Keratinocyte (primary cell): ENCODE data around the gene PPM1H. TPM values are rescaled to one million over a fixed set of nuclear protein-coding genes. Genes with fewer than 3 reads are reported as not detected.

Experiments
- DNase-seq: peaks from one replicate; pipeline ENCODE4 v3.0.0-alpha.2; 2011; ENCODE audit warnings: low read depth, missing footprints, low spot score
- FAIRE-seq: peaks from 2 replicates; lab custom pipeline; 2011; peaks lifted over from hg19 to GRCh38; lab: Jason Lieb, UNC
- H2AFZ ChIP-seq: 2 replicates; pipeline ENCODE4 v1.6.0; 2012; ENCODE audit warnings: low read length, control low read depth, inconsistent platforms; ENCODE audit not compliant: control insufficient read depth
- H3K27ac ChIP-seq: 2 replicates; pipeline ENCODE4 v1.5.1; 2011; ENCODE audit warnings: low read length; ENCODE audit not compliant: control insufficient read depth, insufficient read depth
- H3K27me3 ChIP-seq: 3 replicates; pipeline ENCODE4 v1.6.0; 2011; ENCODE audit warnings: low read length; ENCODE audit not compliant: control insufficient read depth, insufficient read depth; ENCODE audit errors: extremely low read depth
- H3K36me3 ChIP-seq, 2 experiments: 2 replicates in 1 of 2; 3 replicates in 1 of 2; pipeline ENCODE4 v1.5.1; 2011; ENCODE audit warnings: low read length in 2 of 2, mild to moderate bottlenecking in 1 of 2; ENCODE audit not compliant: control insufficient read depth in 2 of 2, insufficient read depth in 2 of 2; ENCODE audit errors: extremely low read depth in 1 of 2
- H3K4me1 ChIP-seq: 3 replicates; pipeline ENCODE4 v1.5.1; 2011; ENCODE audit warnings: low read length; ENCODE audit not compliant: control insufficient read depth, insufficient read depth; ENCODE audit errors: extremely low read depth
- H3K4me2 ChIP-seq: 3 replicates; pipeline ENCODE4 v1.6.0; 2011; ENCODE audit warnings: low read depth, low read length; ENCODE audit not compliant: control insufficient read depth, insufficient read depth; ENCODE audit errors: extremely low read depth
- H3K4me3 ChIP-seq, 3 experiments: fragments of 200-600 bp in 1 of 3; sonication (generic) in 1 of 3; 2 replicates in 2 of 3; 3 replicates in 1 of 3; pipeline ENCODE4 v1.5.1; 2011 to 2016; ENCODE audit warnings: low read length in 3 of 3, mild to moderate bottlenecking in 3 of 3, control low read depth in 2 of 3, inconsistent platforms in 1 of 3, low read depth in 1 of 3, mixed read lengths in 1 of 3, mixed run types in 1 of 3, moderate library complexity in 1 of 3; ENCODE audit not compliant: control insufficient read depth in 2 of 3, insufficient read depth in 2 of 3; ENCODE audit errors: extremely low read depth in 1 of 3
- H3K79me2 ChIP-seq: 2 replicates; pipeline ENCODE4 v1.6.0; 2012; ENCODE audit warnings: low read length; ENCODE audit not compliant: control insufficient read depth, insufficient read depth
- H3K9ac ChIP-seq: 3 replicates; pipeline ENCODE4 v1.6.0; 2011; ENCODE audit warnings: low read length; ENCODE audit not compliant: control insufficient read depth, insufficient read depth; ENCODE audit errors: extremely low read depth
- H3K9me1 ChIP-seq: 3 replicates; pipeline ENCODE4 v1.6.0; 2011; ENCODE audit warnings: low read length; ENCODE audit not compliant: control insufficient read depth, insufficient read depth; ENCODE audit errors: extremely low read depth
- H3K9me3 ChIP-seq: 2 replicates; pipeline ENCODE4 v1.5.1; 2012; ENCODE audit warnings: low read depth, low read length; ENCODE audit not compliant: control insufficient read depth
- H4K20me1 ChIP-seq: 3 replicates; pipeline ENCODE4 v1.6.0; 2011; ENCODE audit warnings: low read length; ENCODE audit not compliant: control insufficient read depth, insufficient read depth; ENCODE audit errors: extremely low read depth
- CTCF ChIP-seq, 3 experiments: IDR thresholded peaks in 1 of 3; conservative IDR thresholded peaks in 1 of 3; optimal IDR thresholded peaks in 1 of 3; 2 replicates in 2 of 3; 3 replicates in 1 of 3; pipeline versions ENCODE3 to v1.5.1; 2011; ENCODE audit warnings: low read length in 3 of 3, mild to moderate bottlenecking in 3 of 3, moderate library complexity in 2 of 3, control low read depth in 1 of 3, inconsistent platforms in 1 of 3; ENCODE audit not compliant: insufficient read depth in 2 of 3; ENCODE audit errors: extremely low read depth in 1 of 3
- EZH2 ChIP-seq: IDR thresholded peaks from one replicate; pipeline ENCODE4 v1.6.1; 2012; ENCODE audit warnings: inconsistent platforms, mild to moderate bottlenecking, low read length, moderate library complexity
- dilution Hi-C: fragments of 300-500 bp; cut with MboI; formaldehyde crosslinking; loops from one replicate; pipeline ENCODE4 v1.7.0; 2020; ENCODE audit warnings: low sequenced_read_pairs; ENCODE audit not compliant: extremely low pct_ligation_motif_present
- polyA plus RNA-seq, 5 experiments: library from polyadenylated mRNA; depleted of rRNA in 3 of 5; stranded (reverse) in 3 of 5; stranded (forward) in 1 of 5; unstranded in 1 of 5; fragments of >200 nt; gene quantifications; 1 replicate in 1 of 5; 2 replicates in 3 of 5; 3 replicates in 1 of 5; pipeline versions ENCODE4 v1.2.1 to v1.2.3, GENCODE V29; 2011 to 2012; ENCODE audit warnings: missing spikeins in 2 of 5, low read depth in 1 of 5, low replicate concordance in 1 of 5

Gene PPM1H
- polyA plus RNA-seq, 1 donor (not counting 4 experiments of a cell fraction or from before 2014, with no cell fraction given), result 0.09 TPM

GRCh38 chr12:62977418-62977817 lies 42.5 kb upstream of the PPM1H start:
- H3K27me3 ChIP-seq, result no peaks in the 10 kb centered on the region
- H3K9me3 ChIP-seq, result no peaks in the 10 kb centered on the region
- TF ChIP-seq CTCF (optimal IDR thresholded peaks at IDR 0.05 in 1 of 3, IDR thresholded peaks at IDR 0.05 in 1 of 3, conservative IDR thresholded peaks at IDR 0.05 in 1 of 3; ENCODE audit: extremely low read depth in 1 of 3, insufficient read depth in 2 of 3, low read length in 3 of 3) (no peak), EZH2 (no peak)
- no peaks in the 10 kb centered on the region for H3K79me2 ChIP-seq
- DNase-seq (no peak), FAIRE-seq (no peak)
- H3K9me1 ChIP-seq, result no peaks in the 10 kb centered on the region
- H3K4me3 ChIP-seq, result no peak overlapping the region
- no peak overlapping the region for H3K4me2 ChIP-seq
- dilution Hi-C loops, result no loop called here
- no peaks in the 10 kb centered on the region for H3K4me1 ChIP-seq
- no peak overlapping the region for H3K27ac ChIP-seq
- H4K20me1 ChIP-seq, result no peaks in the 10 kb centered on the region
- H2AFZ ChIP-seq, result no peak overlapping the region
- no peak overlapping the region for H3K9ac ChIP-seq
- H3K36me3 ChIP-seq, result no peaks in the 10 kb centered on the region

DNA sequence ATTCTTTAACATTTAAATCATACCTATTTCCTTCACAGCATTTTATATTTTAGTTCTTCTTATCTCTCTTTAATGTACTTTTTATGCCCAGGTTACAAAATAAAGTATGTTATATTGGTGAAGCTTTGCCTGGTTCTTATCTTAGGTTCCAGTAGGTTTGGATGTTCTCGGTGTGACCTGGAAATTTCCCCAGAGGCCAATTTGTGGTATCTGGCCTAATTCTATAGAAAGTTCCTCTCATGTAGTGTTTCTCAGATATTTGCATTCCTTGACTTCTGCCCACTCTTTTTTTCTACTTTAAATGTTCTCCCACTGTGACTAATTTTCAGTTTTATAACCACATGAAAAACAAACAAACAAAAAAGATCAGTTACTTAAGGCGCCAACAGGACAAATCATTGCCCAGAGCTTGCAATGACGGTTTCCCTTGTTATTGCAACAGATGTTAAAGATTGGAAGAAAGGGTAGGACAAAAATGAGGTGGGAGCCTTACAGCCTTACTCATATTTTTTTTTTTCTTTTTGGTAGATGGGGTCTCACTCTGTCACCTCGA lies 41.2 kb upstream of the PPM1H start:
- dilution Hi-C loops, result no loop called here
- H4K20me1 ChIP-seq, result no peaks in the 10 kb centered on the region
- no peaks in the 10 kb centered on the region for H3K79me2 ChIP-seq
- no peaks in the 10 kb centered on the region for H3K9me1 ChIP-seq
- no peak overlapping the region for H2AFZ ChIP-seq
- no peaks in the 10 kb centered on the region for H3K4me1 ChIP-seq
- FAIRE-seq (no peak), DNase-seq (no peak)
- no peaks in the 10 kb centered on the region for H3K27me3 ChIP-seq
- H3K9me3 ChIP-seq, result no peaks in the 10 kb centered on the region
- TF ChIP-seq EZH2, result no peak
- no peak for TF ChIP-seq CTCF (optimal IDR thresholded peaks at IDR 0.05 in 1 of 3, IDR thresholded peaks at IDR 0.05 in 1 of 3, conservative IDR thresholded peaks at IDR 0.05 in 1 of 3; ENCODE audit: extremely low read depth in 1 of 3, insufficient read depth in 2 of 3, low read length in 3 of 3)
- H3K36me3 ChIP-seq, result no peaks in the 10 kb centered on the region
- H3K27ac ChIP-seq, result no peak overlapping the region
- H3K9ac ChIP-seq, result no peak overlapping the region
- H3K4me3 ChIP-seq, result no peak overlapping the region
- no peak overlapping the region for H3K4me2 ChIP-seq
